GM12891 (cell line): ENCODE data around the gene DNAJC5.
"Not testable (repeated sequence)": the region's sequence is repeated elsewhere in the genome, so short reads cannot be mapped to it uniquely, and the experiment has no call there.

Source experiments
- DNase-seq: peaks from one replicate; pipeline ENCODE4 v3.0.0; 2011; ENCODE audit warnings: low spot score; ENCODE audit not compliant: insufficient read length
- FAIRE-seq: peaks from 2 replicates; lab custom pipeline; 2011; peaks lifted over from hg19 to GRCh38; lab: Jason Lieb, UNC
- PAX5 ChIP-seq: IDR thresholded peaks from 2 replicates; pipeline ENCODE4 v1.6.1; 2011; ENCODE audit warnings: low read length, moderate library complexity, mild to moderate bottlenecking; ENCODE audit not compliant: insufficient read depth, severe bottlenecking
- POLR2A ChIP-seq: IDR thresholded peaks from 2 replicates; pipeline ENCODE4 v1.6.1; 2011; ENCODE audit warnings: low read depth, low read length, control low read depth
- POLR2AphosphoS5 ChIP-seq: IDR thresholded peaks from 2 replicates; pipeline ENCODE4 v1.6.1; 2011; ENCODE audit warnings: low read depth, low read length, control low read depth
- POU2F2 ChIP-seq: IDR thresholded peaks from 2 replicates; pipeline ENCODE4 v1.6.1; 2011; ENCODE audit warnings: low read depth, mild to moderate bottlenecking, control low read depth, low read length, moderate library complexity
- SPI1 ChIP-seq: IDR thresholded peaks from 2 replicates; pipeline ENCODE4 v1.6.1; 2011; ENCODE audit warnings: low read depth, low read length, control low read depth
- TAF1 ChIP-seq: IDR thresholded peaks from 2 replicates; pipeline ENCODE4 v1.6.1; 2011; ENCODE audit warnings: low read depth, low read length, control low read depth

The DNAJC5 gene

GRCh38 chr20:63895952-63896263, 982 bp downstream of the DNAJC5 start:
- TF ChIP-seq TAF1: no peak
- TF ChIP-seq POU2F2: no peak
- no peak for TF ChIP-seq POLR2A
- TF ChIP-seq POLR2AphosphoS5: no peak
- no peak for TF ChIP-seq SPI1
- no peak for TF ChIP-seq PAX5
- no peak for FAIRE-seq
- DNase-seq: no peak

- no peak for TF ChIP-seq TAF1
- peak; percentile 68 for TF ChIP-seq SPI1
- FAIRE-seq (peak; percentile 74), DNase-seq (no peak)
Observed at GRCh38 chr20:63896264-63897105, 1.6 kb downstream of the DNAJC5 start.

DNA sequence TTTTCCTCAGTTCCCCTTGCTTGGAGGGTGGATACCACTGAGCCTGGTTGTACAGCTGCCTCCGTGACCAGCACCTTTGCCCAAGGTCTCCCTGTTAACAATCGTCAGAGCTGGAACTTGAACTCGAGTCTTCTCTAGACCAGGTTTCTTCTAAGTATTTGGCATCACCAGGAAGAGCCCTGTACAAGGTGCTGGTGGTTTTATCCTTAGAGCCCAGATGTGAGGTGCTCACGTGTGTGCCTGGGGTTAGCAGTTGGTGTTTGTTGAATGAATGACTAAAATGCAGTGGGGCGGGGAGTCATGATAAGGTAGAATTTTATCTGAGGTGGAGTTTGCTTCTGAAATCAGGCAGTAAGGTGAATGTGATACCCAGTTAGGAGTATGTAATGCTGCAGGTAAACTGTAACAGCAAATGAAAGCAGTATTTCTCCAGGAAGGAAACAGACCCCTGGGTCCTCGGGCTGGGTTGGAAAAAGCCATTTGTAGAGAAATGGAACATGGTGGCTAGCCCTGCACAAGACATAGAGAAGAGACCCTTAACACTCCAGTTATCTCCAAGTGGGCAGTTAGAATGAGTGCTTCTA, 3.1 kb downstream of the DNAJC5 start:
- FAIRE-seq (no peak), DNase-seq (no peak)
- TF ChIP-seq POLR2A (no peak), SPI1 (no peak), POLR2AphosphoS5 (no peak), PAX5 (no peak), TAF1 (no peak), POU2F2 (no peak)

DNA sequence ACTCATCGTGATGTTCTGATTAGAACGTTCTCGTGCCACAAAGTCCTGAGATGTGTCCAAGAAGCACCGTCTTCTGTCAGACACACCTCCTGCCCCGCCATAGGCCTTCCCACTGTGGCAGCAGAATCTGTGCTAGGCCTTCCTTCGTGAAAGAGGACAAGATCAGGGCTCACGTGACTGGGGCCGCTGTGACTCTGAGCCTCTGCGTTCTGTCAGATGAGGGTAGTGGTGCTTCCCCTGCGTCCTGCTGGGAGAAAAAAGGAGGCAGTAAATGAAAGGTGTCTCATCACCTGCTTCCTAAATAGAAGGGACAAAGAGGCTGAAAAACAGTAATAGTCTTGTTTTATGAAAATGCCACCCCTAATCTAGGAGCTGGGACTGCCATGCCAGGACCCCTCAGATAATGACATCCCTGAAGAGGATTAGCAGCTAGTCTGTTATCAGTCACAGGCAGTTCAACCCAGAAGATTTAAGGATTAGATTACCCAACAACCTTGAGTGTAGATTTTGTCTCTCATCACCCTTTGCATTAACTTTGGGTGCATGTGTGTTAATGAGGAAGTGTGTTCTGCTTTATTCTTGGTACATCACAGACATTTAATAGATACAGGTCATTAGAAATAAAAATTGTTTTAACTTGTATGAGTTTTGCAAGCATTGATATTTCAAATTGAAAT, 4.1 kb downstream of the DNAJC5 start:
- no peak for DNase-seq
- no peak for TF ChIP-seq TAF1
- TF ChIP-seq PAX5: no peak
- TF ChIP-seq POLR2A: no peak
- no peak for TF ChIP-seq POLR2AphosphoS5
- no peak for TF ChIP-seq POU2F2
- TF ChIP-seq SPI1: no peak
- FAIRE-seq: no peak

- FAIRE-seq (no peak), DNase-seq (no peak)
- TF ChIP-seq SPI1: no peak
- TF ChIP-seq TAF1: no peak
- no peak for TF ChIP-seq PAX5
- no peak for TF ChIP-seq POLR2AphosphoS5
- TF ChIP-seq POU2F2: no peak
- TF ChIP-seq POLR2A: no peak
Observed at GRCh38 chr20:63900413-63900812, 5.5 kb downstream of the DNAJC5 start.

DNA sequence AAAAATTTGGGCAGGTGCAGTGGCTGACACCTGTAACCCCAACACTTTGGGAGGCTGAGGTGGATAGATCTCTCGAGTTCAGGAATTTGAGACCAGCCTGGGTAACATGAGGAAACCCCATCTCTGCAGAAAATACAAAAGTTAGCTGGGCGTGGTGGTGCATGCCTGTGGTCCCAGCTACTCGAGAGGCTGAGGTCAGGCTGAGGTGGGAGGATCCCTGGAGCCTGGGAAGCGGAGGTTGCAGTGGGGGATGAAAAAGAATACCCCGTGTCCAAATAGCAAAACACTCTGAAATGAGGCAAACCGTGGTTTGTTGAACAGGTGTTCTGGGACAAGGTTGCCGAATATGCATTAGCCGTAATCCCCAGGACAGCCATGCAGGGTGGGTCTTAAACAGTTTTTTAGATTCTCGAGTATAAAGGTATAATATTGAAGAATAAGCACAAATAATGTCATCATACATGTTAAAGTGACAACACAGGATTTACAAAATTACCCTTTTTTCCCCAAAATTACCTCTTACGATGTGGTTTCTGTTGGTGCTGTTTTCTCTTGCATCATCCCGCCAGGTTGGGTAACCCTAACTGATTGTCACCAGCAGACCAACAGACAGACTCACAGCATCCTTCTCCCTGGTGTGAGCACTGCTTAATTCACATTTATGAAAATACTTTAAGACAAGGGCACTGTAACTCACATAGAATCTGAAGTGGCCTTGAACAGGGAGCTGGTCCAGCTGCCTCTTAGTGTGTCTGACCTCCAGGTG, 9.1 kb downstream of the DNAJC5 start:
- TF ChIP-seq POLR2AphosphoS5 (no peak), TAF1 (no peak), POLR2A (no peak), POU2F2 (no peak), PAX5 (no peak), SPI1 (no peak)
- DNase-seq: no peak
- no peak for FAIRE-seq

DNA sequence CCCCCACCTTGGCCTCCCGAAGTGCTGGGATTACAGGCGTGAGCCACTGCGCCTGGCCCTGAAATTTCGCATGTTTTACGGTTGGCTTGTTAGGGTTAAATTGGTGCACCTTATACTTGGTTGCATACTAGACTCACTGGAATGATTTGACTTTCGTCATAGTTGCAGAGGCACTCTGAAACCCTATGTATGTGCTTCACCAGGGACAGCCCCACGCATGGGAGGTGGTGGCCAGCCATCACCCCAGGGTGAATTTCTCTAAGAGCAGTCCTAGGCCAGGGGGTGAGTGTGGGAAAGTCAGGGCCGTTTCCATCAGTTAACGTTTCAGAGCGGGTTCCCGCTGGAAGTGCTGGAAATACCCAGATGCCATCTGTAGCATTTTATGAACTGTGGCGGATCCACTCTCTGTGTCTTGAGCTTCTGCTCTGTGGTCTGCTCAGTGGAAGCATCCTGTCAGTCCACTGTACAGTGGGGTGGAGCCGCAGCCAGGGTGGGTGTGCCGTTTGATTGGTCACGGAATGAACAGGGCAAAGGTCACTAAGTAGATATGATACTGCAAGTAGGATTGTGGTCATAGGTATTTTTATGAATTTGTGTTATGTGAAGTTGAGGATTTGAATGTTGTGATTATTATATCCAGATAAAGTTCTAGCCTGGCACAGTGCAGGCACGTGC, 13.2 kb downstream of the DNAJC5 start:
- no peak for FAIRE-seq
- DNase-seq: no peak
- TF ChIP-seq POLR2AphosphoS5 (no peak), TAF1 (no peak), POLR2A (no peak), SPI1 (no peak), POU2F2 (no peak), PAX5 (no peak)

- DNase-seq (no peak), FAIRE-seq (no peak)
- TF ChIP-seq POLR2AphosphoS5 (no peak), PAX5 (no peak), POU2F2 (no peak), POLR2A (no peak), TAF1 (no peak), SPI1 (no peak)
Observed at GRCh38 chr20:63911176-63911575, 16.2 kb downstream of the DNAJC5 start.

- TF ChIP-seq POLR2A (no peak), PAX5 (no peak), POLR2AphosphoS5 (no peak), POU2F2 (no peak), SPI1 (no peak), TAF1 (no peak)
- FAIRE-seq: no peak
- DNase-seq: no peak
Observed at GRCh38 chr20:63913768-63914167, 18.8 kb downstream of the DNAJC5 start.

DNA sequence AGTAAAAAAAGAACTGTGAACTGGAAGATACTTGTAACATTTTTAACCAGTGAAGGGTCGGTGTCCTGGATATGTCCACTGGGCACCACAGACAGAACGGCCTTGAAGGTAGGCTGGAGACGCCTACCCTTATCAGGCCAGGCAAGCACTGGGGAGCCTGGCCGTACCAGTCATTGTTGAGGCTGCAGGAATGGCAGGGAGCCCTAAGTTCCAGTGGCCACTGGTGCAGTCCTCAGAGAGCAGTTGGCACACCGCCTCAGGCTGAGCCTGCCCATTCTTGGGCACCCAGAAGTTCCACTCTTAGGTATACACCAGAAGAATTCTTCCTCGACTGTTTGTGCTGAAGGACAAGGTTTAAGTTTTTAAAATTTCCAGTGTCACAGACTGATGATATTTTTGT, 20.5 kb downstream of the DNAJC5 start:
- FAIRE-seq (no peak), DNase-seq (no peak)
- TF ChIP-seq POLR2A (no peak), SPI1 (no peak), TAF1 (no peak), PAX5 (no peak), POU2F2 (no peak), POLR2AphosphoS5 (no peak)

DNA sequence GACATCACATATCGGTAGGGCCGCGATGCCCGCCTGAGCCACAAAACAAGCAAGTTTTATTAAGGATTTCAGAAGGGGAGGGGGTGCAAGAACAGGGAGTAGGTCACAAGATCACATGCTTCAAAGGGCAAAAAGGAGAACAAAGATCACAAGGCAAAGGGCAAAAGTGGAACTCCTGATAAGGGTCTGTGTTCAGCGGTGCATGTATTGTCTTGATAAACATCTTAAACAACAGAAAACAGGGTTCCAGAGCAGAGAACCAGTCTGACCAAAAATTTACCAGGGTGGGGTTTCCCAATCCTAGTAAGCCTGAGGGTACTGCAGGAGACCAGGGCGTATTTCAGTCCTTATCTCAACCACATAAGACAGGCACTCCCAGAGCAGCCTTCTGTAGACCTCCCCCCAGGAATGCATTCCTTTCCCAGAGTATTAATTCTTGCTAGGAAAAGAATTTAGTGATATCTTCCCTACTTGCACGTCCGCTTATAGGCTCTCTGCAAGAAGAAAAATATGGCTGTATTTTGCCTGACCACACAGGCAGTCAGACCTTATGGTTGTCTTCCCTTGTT, 21.5 kb downstream of the DNAJC5 start:
- not testable (repeated sequence) for FAIRE-seq, DNase-seq
